Osteocyte (in vitro differentiated cells): ENCODE measurements around the gene C9. TPM values are rescaled to one million over a fixed set of nuclear protein-coding genes. Genes with fewer than 3 reads are reported as not detected.
"Not testable (repeated sequence)": the region's sequence is repeated elsewhere in the genome, so short reads cannot be mapped to it uniquely, and the experiment has no call there.

Experiments used
- DNase-seq: peaks from one replicate; pipeline ENCODE4 v3.0.0; 2021; ENCODE audit warnings: mixed read lengths; ENCODE audit not compliant: unreplicated experiment; ENCODE audit errors: extremely low spot score
- H3K27ac Mint-ChIP-seq: one replicate; pipeline ENCODE4 v1.8.0; 2021; ENCODE audit warnings: mild to moderate bottlenecking, mixed read lengths; ENCODE audit not compliant: unreplicated experiment
- H3K27me3 Mint-ChIP-seq: one replicate; pipeline ENCODE4 v1.8.0; 2021; ENCODE audit warnings: mixed read lengths; ENCODE audit not compliant: unreplicated experiment
- H3K36me3 Mint-ChIP-seq: one replicate; pipeline ENCODE4 v1.8.0; 2021; ENCODE audit warnings: mixed read lengths; ENCODE audit not compliant: unreplicated experiment
- H3K4me1 Mint-ChIP-seq: one replicate; pipeline ENCODE4 v1.8.0; 2021; ENCODE audit warnings: mixed read lengths; ENCODE audit not compliant: unreplicated experiment
- H3K4me3 Mint-ChIP-seq: one replicate; pipeline ENCODE4 v1.8.0; 2021; ENCODE audit warnings: mild to moderate bottlenecking, moderate library complexity, mixed read lengths; ENCODE audit not compliant: unreplicated experiment
- H3K9me3 Mint-ChIP-seq: one replicate; pipeline ENCODE4 v1.8.0; 2021; ENCODE audit warnings: mixed read lengths; ENCODE audit not compliant: unreplicated experiment
- total RNA-seq: library from RNA; stranded (reverse); gene quantifications from 2 replicates; pipeline ENCODE4 v1.2.1, GENCODE V29; 2021
- TF ChIP-seq, protein P1 (sequence below): fragments of 200-600 bp; sonication (generic); IDR thresholded peaks from 2 replicates; pipeline ENCODE4 v1.5.0; 2021; ENCODE audit warnings: antibody characterized with exemption, mild to moderate bottlenecking, moderate library complexity

C9 gene
- total RNA-seq, 1 donor from 2014 or later = not detected

DNA sequence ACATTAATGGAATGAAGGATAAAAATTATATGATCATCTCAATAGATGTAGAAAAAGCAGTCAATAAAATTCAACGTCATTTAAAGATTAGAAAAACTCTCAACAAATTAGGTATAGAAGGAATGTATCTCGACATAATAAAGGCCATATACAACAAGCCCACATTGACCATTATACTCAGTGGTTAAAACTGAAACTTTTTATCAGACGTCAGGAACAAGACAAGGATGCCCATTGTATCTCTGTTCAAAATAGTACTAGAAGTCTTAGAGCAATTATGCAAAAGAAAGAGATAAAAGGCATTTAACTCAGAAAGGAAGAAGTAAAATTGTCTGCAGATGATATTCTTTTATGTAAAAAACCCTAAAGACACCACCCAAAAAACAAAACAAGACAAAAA lies 40.8 kb downstream of the C9 start:
- peaks cover 43% of the 10 kb centered on the region for H3K27me3 Mint-ChIP-seq
- TF ChIP-seq, protein P1, sequence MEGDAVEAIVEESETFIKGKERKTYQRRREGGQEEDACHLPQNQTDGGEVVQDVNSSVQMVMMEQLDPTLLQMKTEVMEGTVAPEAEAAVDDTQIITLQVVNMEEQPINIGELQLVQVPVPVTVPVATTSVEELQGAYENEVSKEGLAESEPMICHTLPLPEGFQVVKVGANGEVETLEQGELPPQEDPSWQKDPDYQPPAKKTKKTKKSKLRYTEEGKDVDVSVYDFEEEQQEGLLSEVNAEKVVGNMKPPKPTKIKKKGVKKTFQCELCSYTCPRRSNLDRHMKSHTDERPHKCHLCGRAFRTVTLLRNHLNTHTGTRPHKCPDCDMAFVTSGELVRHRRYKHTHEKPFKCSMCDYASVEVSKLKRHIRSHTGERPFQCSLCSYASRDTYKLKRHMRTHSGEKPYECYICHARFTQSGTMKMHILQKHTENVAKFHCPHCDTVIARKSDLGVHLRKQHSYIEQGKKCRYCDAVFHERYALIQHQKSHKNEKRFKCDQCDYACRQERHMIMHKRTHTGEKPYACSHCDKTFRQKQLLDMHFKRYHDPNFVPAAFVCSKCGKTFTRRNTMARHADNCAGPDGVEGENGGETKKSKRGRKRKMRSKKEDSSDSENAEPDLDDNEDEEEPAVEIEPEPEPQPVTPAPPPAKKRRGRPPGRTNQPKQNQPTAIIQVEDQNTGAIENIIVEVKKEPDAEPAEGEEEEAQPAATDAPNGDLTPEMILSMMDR = no peak
- no peaks in the 10 kb centered on the region for H3K4me1 Mint-ChIP-seq
- DNase-seq = no peak
- H3K36me3 Mint-ChIP-seq = no peaks in the 10 kb centered on the region
- H3K9me3 Mint-ChIP-seq = peaks cover 4% of the 10 kb centered on the region
- no peak overlapping the region for H3K4me3 Mint-ChIP-seq
- no peak overlapping the region for H3K27ac Mint-ChIP-seq

DNA sequence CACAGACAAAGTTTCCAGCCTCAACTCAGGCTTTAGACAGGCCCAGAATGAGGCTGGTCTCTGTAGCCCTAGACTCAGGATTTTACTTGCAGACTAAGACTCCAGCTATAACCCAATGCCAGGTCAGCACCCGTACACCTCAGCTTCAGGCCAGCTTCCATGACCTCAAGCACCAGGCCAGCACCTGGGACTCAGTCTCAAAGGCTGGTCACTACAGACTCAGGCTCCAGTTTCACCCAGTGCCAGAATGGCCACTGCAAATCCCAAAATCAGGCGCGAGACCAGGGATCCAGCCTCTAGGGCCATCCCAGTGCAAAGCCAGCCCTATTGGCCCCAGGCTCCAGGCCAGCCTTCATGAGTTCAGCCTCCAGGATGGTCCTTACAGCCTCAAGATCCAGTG lies 44.9 kb downstream of the C9 start:
- Mint-ChIP-seq H3K4me3 (no peak overlapping the region), H3K9me3 (peaks cover 14% of the 10 kb centered on the region), H3K4me1 (no peaks in the 10 kb centered on the region), H3K27me3 (peaks cover 65% of the 10 kb centered on the region), H3K36me3 (no peaks in the 10 kb centered on the region), H3K27ac (no peak overlapping the region)
- no peak for DNase-seq
- TF ChIP-seq, protein P1 = no peak

DNA sequence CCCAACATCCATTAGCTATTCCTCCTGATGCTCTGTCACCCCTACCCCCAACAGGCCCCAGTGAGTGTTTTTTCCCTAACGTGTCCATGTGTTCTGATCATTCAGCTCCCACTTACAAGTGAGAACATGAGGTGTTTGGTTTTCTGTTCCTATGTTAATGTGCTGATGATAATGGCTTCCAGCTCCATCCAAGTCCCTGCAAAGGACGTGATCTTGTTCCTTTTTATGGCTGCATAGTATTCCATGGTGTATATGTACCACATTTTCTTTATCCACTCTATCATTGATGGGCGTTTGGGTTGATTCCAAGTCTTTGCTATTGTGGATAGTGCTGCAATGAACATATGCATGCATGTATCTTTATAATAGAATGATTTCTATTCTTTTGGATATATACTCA lies 47.8 kb downstream of the C9 start:
- not testable (repeated sequence) for DNase-seq, H3K4me3 Mint-ChIP-seq, H3K27ac Mint-ChIP-seq, H3K4me1 Mint-ChIP-seq, H3K36me3 Mint-ChIP-seq
- Mint-ChIP-seq H3K27me3 (peaks cover 64% of the 10 kb centered on the region), H3K9me3 (peaks cover 14% of the 10 kb centered on the region)

DNA sequence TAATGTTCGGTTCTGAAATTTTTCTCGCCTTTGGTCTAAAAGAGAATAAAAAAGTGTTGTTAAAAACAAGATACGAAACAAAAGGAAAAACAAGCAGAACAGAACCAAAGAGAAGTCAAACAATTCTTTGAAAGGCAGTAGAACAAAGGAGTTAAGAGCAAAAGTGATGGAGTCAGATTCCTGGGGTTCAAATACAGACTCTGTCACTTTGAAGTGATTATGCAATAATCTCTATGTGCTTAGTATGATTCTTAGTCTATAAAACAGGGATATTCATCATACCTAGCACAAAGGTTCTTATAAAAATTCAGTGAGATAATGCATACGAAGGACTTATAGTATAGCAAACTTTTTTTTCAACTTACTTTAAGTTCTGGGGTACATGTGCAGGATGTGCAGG lies 48.3 kb downstream of the C9 start:
- Mint-ChIP-seq H3K4me3 (no peak overlapping the region), H3K4me1 (no peaks in the 10 kb centered on the region), H3K9me3 (peaks cover 14% of the 10 kb centered on the region), H3K27me3 (peaks cover 67% of the 10 kb centered on the region), H3K36me3 (no peaks in the 10 kb centered on the region), H3K27ac (no peak overlapping the region)
- TF ChIP-seq, protein P1 = no peak
- no peak for DNase-seq

DNA sequence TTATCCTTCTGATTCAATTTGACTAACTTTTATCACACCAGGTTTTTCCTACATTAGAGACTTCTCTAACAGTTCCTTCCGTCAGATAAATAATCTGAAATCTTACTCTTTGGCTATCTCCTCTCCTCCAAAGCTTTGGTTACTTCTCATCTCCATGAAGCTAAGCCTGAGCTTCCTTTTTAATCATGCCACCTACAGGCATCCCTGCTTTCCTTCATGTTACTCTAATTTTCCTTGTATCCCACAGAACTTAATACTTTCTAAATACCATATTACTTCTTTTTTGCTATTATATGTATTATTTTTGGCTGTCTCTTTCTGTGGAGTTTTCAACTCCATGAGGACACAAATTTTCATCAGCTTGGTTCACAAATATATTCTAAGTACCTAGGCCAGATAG lies 49.7 kb downstream of the C9 start:
- Mint-ChIP-seq H3K9me3 (peaks cover 10% of the 10 kb centered on the region), H3K4me1 (no peaks in the 10 kb centered on the region), H3K36me3 (no peaks in the 10 kb centered on the region), H3K27ac (no peak overlapping the region), H3K4me3 (no peak overlapping the region), H3K27me3 (peaks cover 71% of the 10 kb centered on the region)
- TF ChIP-seq, protein P1 = no peak
- no peak for DNase-seq

DNA sequence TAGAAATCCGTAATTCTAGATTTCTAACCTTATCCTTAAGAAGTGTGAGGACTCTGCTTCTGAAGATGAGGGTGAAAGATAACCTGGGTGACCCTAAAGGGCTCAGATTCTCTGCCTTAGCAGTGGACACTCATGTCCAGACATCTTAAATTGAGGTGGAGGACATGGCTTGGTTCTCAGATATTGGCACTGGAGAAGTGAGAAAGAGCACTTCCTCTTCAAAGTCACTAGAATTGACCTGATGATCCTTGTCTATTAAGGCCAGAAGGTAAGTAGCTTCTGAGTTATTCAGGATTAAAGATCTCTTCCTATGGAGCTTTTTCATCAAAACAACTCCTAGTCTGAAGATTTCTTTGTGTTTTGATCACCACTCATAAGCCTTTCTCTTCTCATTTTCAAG lies 54.8 kb downstream of the C9 start:
- no peaks in the 10 kb centered on the region for H3K9me3 Mint-ChIP-seq
- H3K4me3 Mint-ChIP-seq = no peak overlapping the region
- DNase-seq = no peak
- peaks cover 63% of the 10 kb centered on the region for H3K27me3 Mint-ChIP-seq
- no peaks in the 10 kb centered on the region for H3K4me1 Mint-ChIP-seq
- TF ChIP-seq, protein P1 = no peak
- H3K27ac Mint-ChIP-seq = no peak overlapping the region
- no peaks in the 10 kb centered on the region for H3K36me3 Mint-ChIP-seq
